Stimulated activated CD4-positive, alpha-beta T cell treated with anti-CD3 and anti-CD28 coated beads, TNF-alpha, amount 100 ng/mL, for 1 hour (primary cell): Measurements from ENCODE around the gene ZSWIM1.
"Not testable (repeated sequence)": the region's sequence is repeated elsewhere in the genome, so short reads cannot be mapped to it uniquely, and the experiment has no call there.

Source experiments
- DNase-seq, 3 donors: peaks; one replicate each; pipeline ENCODE4 v3.0.0-alpha.2; 2020; ENCODE audit warnings: low read depth in 3 of 3, low spot score in 1 of 3

Gene ZSWIM1

GRCh38 chr20:45887346-45887715 is 6.3 kb downstream of the ZSWIM1 start, which contains the start of gene SPATA25:
Gene SPATA25, minus strand, starts transcription at chr20:45887622. Its CDS starts 32 bp downstream, at chr20:45887590.
- no peak for DNase-seq

- DNase-seq = no peak
These were observed 7.7 kb downstream of the ZSWIM1 start for GRCh38 chr20:45888681-45889080.

GRCh38 chr20:45890077-45890984 is 9.3 kb downstream of the ZSWIM1 start:
- peak in 1 of 3 donors; percentile 27 for DNase-seq

GRCh38 chr20:45890985-45891983 is 10.3 kb downstream of the ZSWIM1 start, which contains the start of the genes CTSA and NEURL2:
Gene CTSA, plus strand, starts transcription at chr20:45891335. Its CDS starts 234 bp downstream, at chr20:45891569.
Gene NEURL2, minus strand, starts transcription at chr20:45891208. Its CDS starts 217 bp downstream, at chr20:45890991.
- peak; percentile 60 to 79 (median 67) for DNase-seq

GRCh38 chr20:45892049-45892825 is 11.2 kb downstream of the ZSWIM1 start:
- no peak for DNase-seq

GRCh38 chr20:45892828-45893500 is 11.9 kb downstream of the ZSWIM1 start:
- DNase-seq = no peak

- no peak for DNase-seq
These were observed 12.8 kb downstream of the ZSWIM1 start for GRCh38 chr20:45893831-45894230.

- no peak for DNase-seq
These were observed 13.8 kb downstream of the ZSWIM1 start for GRCh38 chr20:45894797-45895196.

GRCh38 chr20:45896641-45897161 is 15.7 kb downstream of the ZSWIM1 start:
- DNase-seq = no peak

GRCh38 chr20:45897289-45897688 is 16.3 kb downstream of the ZSWIM1 start:
- DNase-seq = no peak

- no peak for DNase-seq
These were observed 16.7 kb downstream of the ZSWIM1 start for GRCh38 chr20:45897692-45898091.

GRCh38 chr20:45898285-45898684 is 17.3 kb downstream of the ZSWIM1 start:
- no peak for DNase-seq

- no peak for DNase-seq
These were observed 18.2 kb downstream of the ZSWIM1 start for GRCh38 chr20:45899046-45899835.

- not testable (repeated sequence) for DNase-seq
These were observed 20.3 kb downstream of the ZSWIM1 start for GRCh38 chr20:45901332-45901731.

GRCh38 chr20:45902199-45902701 is 21.2 kb downstream of the ZSWIM1 start:
- DNase-seq = no peak

GRCh38 chr20:45904583-45905504 is 23.8 kb downstream of the ZSWIM1 start:
- DNase-seq = no peak

- DNase-seq = no peak
These were observed 24.6 kb downstream of the ZSWIM1 start for GRCh38 chr20:45905505-45906079.
